ENCODE measurements around the gene UTP3. TPM values are rescaled to one million over a fixed set of nuclear protein-coding genes. Genes with fewer than 3 reads are reported as not detected.
"Not testable (repeated sequence)": the region's sequence is repeated elsewhere in the genome, so short reads cannot be mapped to it uniquely, and the experiment has no call there.

The UTP3 gene, protein sequence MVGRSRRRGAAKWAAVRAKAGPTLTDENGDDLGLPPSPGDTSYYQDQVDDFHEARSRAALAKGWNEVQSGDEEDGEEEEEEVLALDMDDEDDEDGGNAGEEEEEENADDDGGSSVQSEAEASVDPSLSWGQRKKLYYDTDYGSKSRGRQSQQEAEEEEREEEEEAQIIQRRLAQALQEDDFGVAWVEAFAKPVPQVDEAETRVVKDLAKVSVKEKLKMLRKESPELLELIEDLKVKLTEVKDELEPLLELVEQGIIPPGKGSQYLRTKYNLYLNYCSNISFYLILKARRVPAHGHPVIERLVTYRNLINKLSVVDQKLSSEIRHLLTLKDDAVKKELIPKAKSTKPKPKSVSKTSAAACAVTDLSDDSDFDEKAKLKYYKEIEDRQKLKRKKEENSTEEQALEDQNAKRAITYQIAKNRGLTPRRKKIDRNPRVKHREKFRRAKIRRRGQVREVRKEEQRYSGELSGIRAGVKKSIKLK
- total RNA-seq, result 10 to 100 TPM; 10.2 to 22.3 (median 14.0) TPM
- long read RNA-seq, partial matches to known transcripts, result 0 of 1 reads
- long read RNA-seq, other reads (novel, unspliced or antisense), result 0 of 1 reads

DNA sequence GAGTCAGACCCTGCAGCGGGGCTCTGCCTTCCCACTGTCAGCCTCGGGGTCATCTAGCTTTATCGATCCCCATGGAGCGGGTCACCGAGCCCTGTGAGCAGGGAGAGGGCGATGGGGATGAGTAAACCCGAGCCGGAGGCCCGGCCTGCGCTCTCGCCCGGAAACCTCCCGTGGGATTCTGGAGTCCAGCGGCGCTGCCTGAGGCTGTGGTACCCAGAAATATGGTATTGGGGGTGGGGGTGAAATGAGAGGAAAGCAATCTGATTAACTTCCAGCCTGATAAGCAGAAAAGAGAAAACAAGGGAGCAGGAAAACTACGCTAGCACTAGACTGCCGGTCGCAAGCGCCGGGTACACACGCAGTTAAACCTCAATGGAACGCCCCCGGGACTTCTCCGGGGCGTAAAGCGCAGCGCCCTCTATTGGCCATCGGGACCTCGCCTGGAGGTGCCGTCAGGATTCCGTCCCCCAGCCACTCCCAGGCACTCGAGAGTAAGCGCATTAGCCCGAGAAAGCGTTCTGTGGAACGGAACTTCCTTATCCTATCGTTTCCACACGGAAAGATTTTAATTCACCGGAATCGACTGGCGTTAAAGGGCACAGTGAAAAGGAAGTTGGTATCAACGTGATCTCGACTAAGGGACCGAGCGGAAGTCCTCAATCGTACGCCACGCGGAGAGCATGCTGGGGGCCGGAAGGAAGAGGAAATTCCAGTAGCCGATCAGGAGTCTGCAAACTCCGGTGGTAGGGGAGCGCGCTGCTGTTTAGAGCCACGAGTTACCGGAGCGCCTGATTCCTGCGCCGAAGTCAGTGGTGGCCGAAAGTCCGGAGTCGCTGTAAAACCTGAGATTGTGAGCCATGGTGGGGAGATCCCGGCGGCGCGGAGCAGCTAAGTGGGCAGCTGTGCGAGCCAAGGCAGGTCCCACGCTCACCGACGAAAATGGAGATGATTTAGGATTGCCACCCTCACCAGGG is at the start of gene UTP3:
TSS of gene UTP3 (plus strand) at position 712 of the 974 bp plus-strand sequence. CDS start at position 858, 146 bp downstream.
- peak within 1 kb of the TSS; percentile 74 to 92 (median 87) for H3K4me3 ChIP-seq
- intact Hi-C loops (cut with DNase I), result no loop called here
- DNase-seq, result peak; percentile 94 to 96 (median 95)
- no peaks in the 10 kb centered on the region for H3K36me3 ChIP-seq
- peak within 1 kb of the TSS; percentile 79 to 91 (median 90) for H3K27ac ChIP-seq
- peak; percentile 71 for TF ChIP-seq POLR2A (IDR thresholded peaks at IDR 0.05)
- TF ChIP-seq, protein P1, sequence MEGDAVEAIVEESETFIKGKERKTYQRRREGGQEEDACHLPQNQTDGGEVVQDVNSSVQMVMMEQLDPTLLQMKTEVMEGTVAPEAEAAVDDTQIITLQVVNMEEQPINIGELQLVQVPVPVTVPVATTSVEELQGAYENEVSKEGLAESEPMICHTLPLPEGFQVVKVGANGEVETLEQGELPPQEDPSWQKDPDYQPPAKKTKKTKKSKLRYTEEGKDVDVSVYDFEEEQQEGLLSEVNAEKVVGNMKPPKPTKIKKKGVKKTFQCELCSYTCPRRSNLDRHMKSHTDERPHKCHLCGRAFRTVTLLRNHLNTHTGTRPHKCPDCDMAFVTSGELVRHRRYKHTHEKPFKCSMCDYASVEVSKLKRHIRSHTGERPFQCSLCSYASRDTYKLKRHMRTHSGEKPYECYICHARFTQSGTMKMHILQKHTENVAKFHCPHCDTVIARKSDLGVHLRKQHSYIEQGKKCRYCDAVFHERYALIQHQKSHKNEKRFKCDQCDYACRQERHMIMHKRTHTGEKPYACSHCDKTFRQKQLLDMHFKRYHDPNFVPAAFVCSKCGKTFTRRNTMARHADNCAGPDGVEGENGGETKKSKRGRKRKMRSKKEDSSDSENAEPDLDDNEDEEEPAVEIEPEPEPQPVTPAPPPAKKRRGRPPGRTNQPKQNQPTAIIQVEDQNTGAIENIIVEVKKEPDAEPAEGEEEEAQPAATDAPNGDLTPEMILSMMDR (IDR thresholded peaks at IDR 0.05), result peak; percentile 94 to 100 (median 99)
- peak; percentile 95 to 99 (median 96) for ATAC-seq
- no peaks in the 10 kb centered on the region for H3K9me3 ChIP-seq
- 1% methylated on average over 45 of the region's 70 CpGs for WGBS (ENCODE audit: insufficient coverage, low coverage, low lambda C conversion rate, missing lambda C conversion rate)
- H3K27me3 ChIP-seq, result no peaks in the 10 kb centered on the region
- peaks cover 0 to 32% (median 13%) of the 10 kb centered on the region in 4 donors for H3K4me1 ChIP-seq

DNA sequence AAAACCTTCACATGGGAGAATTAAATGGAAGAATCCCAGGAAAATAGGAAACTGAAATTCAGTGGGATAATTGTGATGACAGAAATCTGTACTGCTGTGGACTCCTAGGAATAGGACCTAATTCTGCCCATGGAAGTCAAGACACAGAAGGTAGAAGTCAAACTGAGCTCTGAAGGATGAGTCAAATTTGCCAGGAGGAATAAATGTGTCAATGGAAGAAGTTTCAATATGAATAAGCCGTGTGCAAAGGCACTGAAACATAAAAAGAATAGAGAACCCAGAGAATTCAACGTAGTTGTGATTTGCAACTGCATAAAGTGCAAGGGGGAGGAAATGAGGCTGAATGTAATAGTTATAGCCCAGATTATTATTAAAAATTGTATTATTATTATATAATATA is 48.1 kb upstream of the UTP3 start:
- Histone ChIP-seq H3K36me3 (no peaks in the 10 kb centered on the region), H3K4me1 (peaks cover 0 to 4% (median 0%) of the 10 kb centered on the region in 4 donors), H3K4me3 (no peak overlapping the region), H3K27me3 (no peaks in the 10 kb centered on the region), H3K9me3 (no peaks in the 10 kb centered on the region), H3K27ac (no peak overlapping the region)
- no peak for ATAC-seq
- WGBS (ENCODE audit: insufficient coverage, low coverage, low lambda C conversion rate, missing lambda C conversion rate), result 83% methylated on average over 2 of the region's 2 CpGs
- no peak for DNase-seq
- TF ChIP-seq, protein P1 (IDR thresholded peaks at IDR 0.05), result no peak
- TF ChIP-seq POLR2A (IDR thresholded peaks at IDR 0.05), result no peak
- intact Hi-C loops (cut with DNase I), result no loop called here

DNA sequence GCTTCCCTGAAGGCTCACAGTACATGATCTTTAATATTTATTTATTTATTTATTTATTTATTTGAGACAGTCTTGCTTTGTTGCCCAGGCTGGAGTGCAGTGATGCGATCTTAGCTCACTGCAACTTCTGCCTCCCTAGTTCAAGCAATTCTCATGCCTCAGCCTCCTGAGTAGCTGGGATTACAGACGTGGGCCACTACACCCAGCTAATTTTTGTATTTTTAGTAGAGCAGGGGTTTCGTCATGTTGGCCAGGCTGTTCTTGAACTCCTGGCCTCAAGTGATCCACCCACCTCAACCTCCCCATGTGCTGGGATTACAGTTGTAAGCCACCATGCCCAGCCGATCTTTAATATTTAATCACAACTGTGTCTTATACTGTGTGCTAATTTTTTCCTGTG is 37.6 kb upstream of the UTP3 start:
- intact Hi-C loops (cut with DNase I); H3K36me3 ChIP-seq; ATAC-seq; DNase-seq; H3K27ac ChIP-seq; H3K4me3 ChIP-seq; H3K9me3 ChIP-seq; H3K4me1 ChIP-seq; H3K27me3 ChIP-seq: not testable (repeated sequence)
- WGBS (ENCODE audit: insufficient coverage, low coverage, low lambda C conversion rate, missing lambda C conversion rate), result 79% methylated on average over 3 of the region's 4 CpGs

DNA sequence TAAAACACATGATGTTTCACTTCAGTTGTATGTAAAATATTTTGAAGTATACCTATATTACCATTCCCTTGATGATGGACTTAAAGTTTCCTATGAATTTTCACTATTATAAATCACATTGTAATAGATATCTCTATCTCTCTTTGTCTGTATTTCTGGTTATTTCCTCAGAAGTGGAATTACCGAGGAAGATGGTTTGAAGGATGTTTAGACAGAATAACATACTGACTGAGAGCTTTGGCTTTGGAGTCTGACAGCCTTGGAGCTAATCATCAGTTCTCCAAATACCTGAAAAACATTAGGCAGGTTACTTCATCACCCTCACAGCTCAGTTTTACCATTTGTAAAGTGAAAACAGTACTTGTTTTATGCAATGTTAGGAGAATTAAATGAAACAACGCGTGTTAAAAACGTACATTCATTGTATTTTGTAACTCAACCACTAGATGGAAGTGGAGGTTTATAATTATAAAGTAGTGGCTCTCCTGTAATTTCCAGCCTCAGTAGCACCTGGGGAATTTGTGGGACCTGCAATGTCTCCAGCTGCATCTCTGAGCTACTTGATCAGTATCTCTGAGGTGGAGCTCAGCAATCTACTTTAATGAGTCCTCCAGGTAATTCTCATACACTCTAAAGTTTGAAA is 36.3 kb upstream of the UTP3 start:
- Histone ChIP-seq H3K36me3 (no peaks in the 10 kb centered on the region), H3K27me3 (no peaks in the 10 kb centered on the region), H3K4me3 (no peak overlapping the region), H3K27ac (no peak overlapping the region), H3K4me1 (no peaks in the 10 kb centered on the region), H3K9me3 (no peaks in the 10 kb centered on the region)
- no peak for TF ChIP-seq POLR2A (IDR thresholded peaks at IDR 0.05)
- TF ChIP-seq, protein P1 (IDR thresholded peaks at IDR 0.05), result peak; percentile 50 to 73 (median 56)
- intact Hi-C loops (cut with DNase I), result no loop called here
- DNase-seq, result no peak
- ATAC-seq, result peak; percentile 72 to 87 (median 79)
- WGBS (ENCODE audit: insufficient coverage, low coverage, low lambda C conversion rate, missing lambda C conversion rate), result 5% methylated on average over 4 of the region's 4 CpGs
